NOMO-1 treated with dmso at 0.1 percent for 144 hours (cell line): ENCODE data around the gene PPFIA2.

Experiments used
- DNase-seq: peaks from one replicate; lab custom pipeline; 2025; ENCODE audit not compliant: unreplicated experiment; lab: John Stamatoyannopoulos, UW

PPFIA2 gene

GRCh38 chr12:81360916-81361315 is 398.2 kb downstream of the PPFIA2 start:
- no peak for DNase-seq

- DNase-seq: no peak
Measured at GRCh38 chr12:81359736-81360135, 399.4 kb downstream of the PPFIA2 start.

- DNase-seq: no peak
Measured at GRCh38 chr12:81354327-81354932, 404.7 kb downstream of the PPFIA2 start.

- DNase-seq: no peak
Measured at GRCh38 chr12:81350309-81350708, 408.8 kb downstream of the PPFIA2 start.

- no peak for DNase-seq
Measured at GRCh38 chr12:81347404-81347803, 411.7 kb downstream of the PPFIA2 start.

- no peak for DNase-seq
Measured at GRCh38 chr12:81340910-81341309, 418.2 kb downstream of the PPFIA2 start.

- no peak for DNase-seq
Measured at GRCh38 chr12:81339071-81339470, 420.1 kb downstream of the PPFIA2 start.

DNA sequence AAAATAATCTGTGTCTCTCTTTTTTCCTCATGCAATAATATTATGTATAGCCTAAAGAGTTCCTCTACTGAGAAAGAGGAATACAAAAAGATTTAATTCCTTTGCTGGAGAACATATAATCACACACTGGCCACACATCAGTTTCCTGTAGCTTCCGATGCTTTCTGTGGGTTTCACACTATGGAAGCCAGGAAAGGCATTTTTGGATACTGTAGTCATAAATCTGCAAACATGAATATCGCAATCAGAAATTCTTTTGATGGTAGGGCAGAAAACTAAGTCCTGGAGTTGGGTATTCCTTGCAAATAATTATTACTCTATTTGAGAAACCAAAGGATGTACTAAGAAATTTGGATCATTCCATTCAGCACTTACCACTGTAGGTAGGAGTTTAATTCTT is 421.3 kb downstream of the PPFIA2 start:
- DNase-seq: no peak

GRCh38 chr12:81333812-81334211 is 425.3 kb downstream of the PPFIA2 start:
- DNase-seq: no peak

GRCh38 chr12:81332054-81332453 is 427.1 kb downstream of the PPFIA2 start:
- no peak for DNase-seq

DNA sequence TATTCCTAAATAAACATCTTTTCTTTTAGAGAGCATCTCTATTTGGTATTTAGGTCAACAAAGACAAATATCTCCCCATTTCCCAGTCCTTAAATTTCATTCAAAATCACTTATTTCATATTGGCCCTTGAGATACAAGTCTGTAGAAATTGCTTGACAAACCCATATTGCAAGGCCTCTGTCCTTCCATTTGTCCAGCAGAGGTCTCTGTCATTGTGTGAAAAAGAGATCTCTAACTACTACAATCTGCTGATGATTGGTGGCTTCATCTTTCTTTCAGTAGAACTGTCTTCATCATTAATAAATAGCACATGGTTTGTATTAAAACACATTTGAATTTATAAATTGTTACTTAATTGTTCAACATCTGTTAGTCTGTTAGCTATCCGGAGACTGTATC is 428.7 kb downstream of the PPFIA2 start:
- DNase-seq: no peak

- DNase-seq: no peak
Measured at GRCh38 chr12:81329085-81329484, 430.1 kb downstream of the PPFIA2 start.

DNA sequence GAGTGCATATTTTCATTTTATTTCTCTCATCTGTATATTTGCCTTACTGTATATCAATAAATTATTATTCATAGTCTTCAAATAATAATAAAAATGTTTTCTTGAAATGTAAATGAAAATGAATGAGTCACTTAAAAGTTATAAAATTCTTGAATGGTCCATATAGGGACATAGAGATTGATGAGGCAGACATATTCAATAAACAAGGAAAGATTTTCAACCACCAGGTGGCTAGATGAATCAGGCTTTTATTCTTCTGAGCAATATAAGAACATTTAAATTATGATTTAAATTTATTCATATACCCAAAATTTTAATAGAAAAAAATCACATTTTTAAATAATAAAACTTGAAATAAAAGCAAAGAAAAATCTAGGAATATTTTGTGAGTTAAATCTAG is 431.7 kb downstream of the PPFIA2 start:
- no peak for DNase-seq

GRCh38 chr12:81325086-81325485 is 434.1 kb downstream of the PPFIA2 start:
- DNase-seq: no peak

- no peak for DNase-seq
Measured at GRCh38 chr12:81314903-81315531, 444.1 kb downstream of the PPFIA2 start.

DNA sequence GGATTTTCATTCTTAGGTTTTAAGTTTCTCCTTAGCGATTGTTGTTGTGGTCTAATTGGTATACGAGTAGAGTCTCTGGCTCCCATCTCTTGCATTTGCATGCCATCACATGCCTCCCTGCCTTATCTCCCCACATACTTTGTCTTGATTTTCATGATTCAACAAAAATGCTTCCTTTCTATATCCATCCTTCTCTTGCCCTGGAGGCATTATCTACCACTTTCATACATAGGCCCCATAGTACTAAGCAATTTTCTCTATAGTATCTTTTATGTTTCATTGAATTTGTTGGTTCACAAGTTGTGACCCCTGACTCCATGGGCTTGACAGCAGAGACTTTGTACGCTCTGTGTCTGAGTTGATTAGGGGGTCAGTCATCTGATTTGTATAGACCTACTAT is 455.2 kb downstream of the PPFIA2 start:
- no peak for DNase-seq

- DNase-seq: no peak
Measured at GRCh38 chr12:81300454-81300853, 458.7 kb downstream of the PPFIA2 start.

- no peak for DNase-seq
Measured at GRCh38 chr12:81297601-81298000, 461.5 kb downstream of the PPFIA2 start.

DNA sequence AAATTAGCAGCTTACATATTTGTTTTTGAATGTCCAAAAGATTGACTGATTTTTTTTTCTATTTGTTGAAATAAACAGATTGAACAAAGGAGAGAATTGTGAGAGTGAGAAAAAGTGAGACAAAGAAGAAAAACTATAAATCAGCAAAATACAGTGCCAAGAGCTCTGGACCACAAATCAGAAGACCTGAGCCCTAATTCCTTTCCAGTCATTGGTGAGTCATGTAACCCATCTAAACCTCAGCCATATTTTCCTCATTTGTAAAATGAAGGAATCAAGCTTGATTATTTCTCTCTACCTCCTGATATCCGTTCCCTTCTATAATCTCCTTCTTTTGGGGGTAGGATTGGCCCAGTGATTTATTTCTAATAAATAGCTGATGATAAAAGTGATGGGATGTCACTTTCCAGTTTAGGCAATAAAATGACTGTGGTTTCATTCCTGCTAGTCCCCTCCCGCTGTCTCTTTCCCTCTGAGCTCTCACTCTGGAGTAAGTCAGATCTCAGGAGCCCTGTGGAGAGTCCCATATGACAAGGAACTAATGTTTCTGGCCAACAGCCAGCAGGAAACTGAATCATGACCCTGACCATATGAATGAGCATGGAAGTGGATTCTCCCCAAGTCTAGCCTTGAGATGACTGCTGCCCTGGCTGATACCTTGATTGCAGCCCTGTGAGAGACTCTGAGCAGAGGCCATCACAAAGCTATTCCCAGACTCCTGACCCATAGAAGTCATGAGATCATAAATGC is 462.4 kb downstream of the PPFIA2 start:
- no peak for DNase-seq

DNA sequence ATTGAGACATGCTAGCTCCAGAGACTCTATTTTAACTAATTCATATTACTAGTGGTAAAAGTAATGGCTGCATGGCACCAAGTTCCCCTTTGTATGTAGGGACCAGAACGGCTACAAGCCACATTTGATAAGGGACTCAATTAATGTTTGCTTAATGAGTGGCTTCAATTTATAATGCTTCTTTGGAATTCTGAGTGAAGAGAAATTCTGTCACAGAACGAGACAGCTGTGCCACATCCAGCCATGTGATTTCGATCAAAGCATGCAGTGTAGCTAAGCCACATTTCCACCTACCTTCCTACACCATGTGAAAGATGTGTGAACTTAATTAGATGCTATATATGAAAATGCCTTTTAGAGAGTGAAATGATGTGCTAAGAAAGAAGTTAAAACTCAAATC is 463.9 kb downstream of the PPFIA2 start:
- no peak for DNase-seq

DNA sequence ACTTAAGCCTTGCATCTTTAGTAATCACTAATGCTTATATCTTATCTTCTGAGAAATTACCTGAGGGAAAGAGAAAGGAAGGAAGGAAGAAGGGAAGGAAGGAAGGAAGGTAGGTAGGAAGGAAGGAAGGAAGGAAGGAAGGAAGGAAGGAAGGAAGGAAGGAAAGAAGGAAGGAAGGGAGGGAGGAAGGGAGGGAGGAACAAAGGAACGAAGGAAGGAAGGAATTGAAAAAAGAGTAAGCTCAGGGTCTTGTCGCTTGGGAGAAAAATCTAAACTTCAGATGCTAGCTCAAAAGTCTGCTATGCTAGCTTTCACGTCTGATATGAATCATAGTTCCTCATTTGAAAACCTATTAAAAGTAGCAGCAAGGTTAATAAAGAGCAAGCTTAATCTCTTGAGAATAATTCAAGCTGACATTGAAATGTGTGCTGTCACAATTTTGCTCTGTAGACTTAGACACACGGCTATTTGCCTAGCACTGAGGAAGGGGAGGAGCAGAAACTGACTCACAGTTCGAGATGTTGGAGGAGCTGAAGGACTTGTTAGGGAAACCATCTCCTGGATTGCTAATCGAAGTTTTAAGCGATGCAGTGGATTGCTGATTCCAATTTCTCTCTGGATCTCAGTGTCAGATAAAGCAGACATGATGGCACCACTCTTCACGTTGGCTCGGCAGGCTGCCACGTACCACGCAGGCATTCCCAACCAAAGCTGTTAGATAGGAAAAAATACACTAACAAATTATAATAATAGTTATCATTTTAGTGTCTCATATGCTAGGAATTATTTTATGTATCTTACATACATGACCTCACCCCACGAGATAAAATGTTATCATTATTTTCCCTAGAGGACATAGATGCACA is 464.6 kb downstream of the PPFIA2 start:
- no peak for DNase-seq
